Activated naive CD4-positive, alpha-beta T cell treated with anti-CD3 and anti-CD28 coated beads, Interleukin-2, amount 50 U/mL, for 16 hours (primary cell): ENCODE measurements around the gene TMC1.

Source experiments
- DNase-seq: peaks from one replicate; pipeline ENCODE4 v3.0.0-alpha.2; 2020

The TMC1 gene

DNA sequence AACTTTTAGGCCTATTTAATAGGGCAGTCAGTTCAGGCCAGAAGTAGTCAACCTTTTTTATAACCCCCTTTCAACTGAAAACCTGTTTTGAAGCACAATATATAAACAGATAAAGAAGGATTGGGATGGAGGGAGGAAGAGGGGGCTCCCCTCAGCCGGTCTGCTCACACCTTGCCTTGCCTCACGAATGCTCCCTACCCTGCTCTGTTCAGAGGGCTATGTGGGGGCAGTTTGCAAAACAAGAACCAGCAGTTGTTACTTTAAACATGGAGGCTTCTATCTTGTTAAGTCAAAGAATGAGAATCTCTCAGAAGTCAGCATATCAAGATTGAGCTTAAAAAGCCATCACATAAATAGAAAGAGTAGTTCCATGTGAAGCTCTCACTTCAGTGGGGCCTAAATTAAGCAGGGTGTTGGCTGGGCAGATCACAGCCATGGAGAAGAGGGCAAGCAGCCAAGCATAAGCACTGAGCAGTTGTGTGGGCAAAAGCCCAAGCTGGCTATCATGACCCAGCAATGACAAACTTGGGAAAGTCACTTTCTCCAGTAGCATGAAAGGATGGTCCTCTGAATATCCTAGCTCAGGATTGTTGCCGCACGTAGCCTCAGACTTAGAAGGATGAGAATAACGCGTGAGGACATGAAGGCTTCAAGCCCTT, 360.8 kb downstream of the TMC1 start:
- no peak for DNase-seq

DNA sequence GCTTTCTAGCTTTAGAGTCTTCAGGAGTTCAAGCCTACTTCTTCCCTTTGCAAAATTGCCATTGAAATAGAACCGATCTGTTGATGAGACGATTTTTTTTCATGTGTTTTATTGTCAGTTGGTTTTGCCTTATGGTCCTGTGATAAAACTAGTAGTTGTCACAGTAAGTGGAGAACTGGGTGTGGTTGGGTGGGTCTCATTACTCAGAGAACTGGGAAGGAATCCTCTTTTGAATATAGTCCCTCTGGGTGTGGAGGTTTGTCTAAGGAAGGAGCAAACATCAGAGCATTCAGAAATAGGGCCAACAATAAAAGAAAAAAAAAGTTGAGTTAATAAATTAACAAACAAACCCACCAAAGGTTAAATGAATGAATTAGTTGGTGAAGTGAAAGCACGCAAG, 362.5 kb downstream of the TMC1 start:
- no peak for DNase-seq

DNA sequence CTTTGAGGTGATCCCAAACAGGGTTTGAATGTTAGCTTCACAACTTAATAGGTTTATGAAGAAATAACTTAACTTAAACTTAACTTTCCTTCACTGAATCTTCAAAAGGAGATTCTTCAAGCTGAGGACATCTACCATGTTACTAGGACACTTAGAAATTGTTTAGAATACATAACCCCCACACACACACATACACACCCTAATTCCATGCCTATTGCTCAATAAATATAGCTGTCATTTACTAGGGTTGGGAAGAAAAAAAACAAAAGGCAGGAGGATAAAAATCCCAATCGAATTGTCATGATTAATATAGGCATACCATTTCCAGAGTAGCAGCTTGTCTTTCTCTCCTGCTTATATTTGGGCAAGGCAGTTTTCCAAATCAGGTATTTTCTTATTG, 363.1 kb downstream of the TMC1 start:
- no peak for DNase-seq
